ENCODE data around the gene PARP9. TPM values are rescaled to one million over a fixed set of nuclear protein-coding genes. Genes with fewer than 3 reads are reported as not detected.
"Not testable (repeated sequence)": the region's sequence is repeated elsewhere in the genome, so short reads cannot be mapped to it uniquely, and the experiment has no call there.

The PARP9 gene
- total RNA-seq, 1 donor from 2014 or later: 10.0 TPM

DNA sequence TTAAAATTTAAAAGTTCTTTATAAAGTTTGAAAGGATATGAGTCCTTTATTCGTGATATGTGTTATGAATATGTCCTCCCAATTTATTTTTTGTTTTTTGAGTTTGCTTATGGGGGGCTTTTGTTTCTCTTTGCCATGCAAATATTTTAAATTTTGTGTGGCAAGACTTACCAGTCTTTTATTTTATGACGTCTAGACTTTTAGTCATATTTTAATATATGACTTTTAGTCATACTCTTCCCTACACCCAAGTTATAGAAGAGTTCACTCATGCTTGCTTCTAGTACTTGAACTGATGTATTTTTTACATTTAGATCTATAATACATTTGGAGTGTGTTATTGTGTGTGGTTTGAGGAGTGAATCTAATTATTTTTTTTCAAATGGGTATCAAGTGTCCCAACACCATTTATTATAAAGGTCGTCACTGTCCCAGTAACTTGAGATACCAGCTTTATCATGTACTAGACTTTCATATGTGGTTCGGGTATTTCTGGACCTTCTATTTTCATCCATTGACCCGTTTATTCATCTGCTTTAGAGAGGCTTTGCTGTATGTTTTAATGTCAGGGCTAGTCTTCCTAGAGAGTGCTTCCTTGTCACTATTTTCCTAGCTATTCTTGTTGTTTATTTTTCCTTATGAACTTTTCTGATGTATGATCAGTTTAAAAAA, 14.1 kb upstream of the PARP9 start:
- intact Hi-C loops (cut with DNase I): no loop called here
- no peak for DNase-seq
- ATAC-seq (ENCODE audit: poor library complexity): no peak

DNA sequence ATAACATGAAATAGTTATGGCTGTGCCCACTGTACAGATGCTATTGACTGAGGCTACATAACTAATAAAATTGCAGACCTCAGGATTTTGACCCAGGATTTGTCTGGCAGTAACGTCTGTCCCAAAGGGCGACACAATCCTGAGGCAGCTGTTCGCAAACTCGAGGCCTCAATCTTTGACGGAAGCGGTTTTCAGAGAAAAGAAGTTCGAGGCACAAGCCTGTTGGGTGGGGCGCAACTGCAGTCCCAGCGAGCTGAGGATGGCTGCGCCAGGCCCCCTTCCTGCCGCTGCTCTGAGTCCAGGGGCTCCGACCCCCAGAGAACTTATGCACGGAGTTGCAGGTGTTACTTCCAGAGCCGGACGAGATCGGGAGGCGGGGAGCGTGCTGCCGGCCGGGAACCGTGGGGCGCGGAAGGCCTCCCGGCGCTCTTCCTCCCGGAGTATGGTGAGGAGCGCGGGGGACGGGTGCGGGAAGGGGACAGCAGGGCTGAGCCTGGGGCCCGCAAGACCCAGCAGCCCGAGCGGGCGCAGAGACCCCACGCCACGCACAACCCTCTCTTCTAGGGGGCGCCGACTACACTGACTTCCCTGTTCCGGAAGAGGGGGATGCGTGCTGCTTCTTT, 13.4 kb upstream of the PARP9 start, which contains the start of gene PARP15:
Gene PARP15, plus strand, starts transcription at position 242 of the 623 bp plus-strand sequence. Its CDS starts 18 bp downstream, at position 260.
- DNase-seq (peak; percentile 42), ATAC-seq (ENCODE audit: poor library complexity) (peak; percentile 82)
- intact Hi-C loops (cut with DNase I): no loop called here

DNA sequence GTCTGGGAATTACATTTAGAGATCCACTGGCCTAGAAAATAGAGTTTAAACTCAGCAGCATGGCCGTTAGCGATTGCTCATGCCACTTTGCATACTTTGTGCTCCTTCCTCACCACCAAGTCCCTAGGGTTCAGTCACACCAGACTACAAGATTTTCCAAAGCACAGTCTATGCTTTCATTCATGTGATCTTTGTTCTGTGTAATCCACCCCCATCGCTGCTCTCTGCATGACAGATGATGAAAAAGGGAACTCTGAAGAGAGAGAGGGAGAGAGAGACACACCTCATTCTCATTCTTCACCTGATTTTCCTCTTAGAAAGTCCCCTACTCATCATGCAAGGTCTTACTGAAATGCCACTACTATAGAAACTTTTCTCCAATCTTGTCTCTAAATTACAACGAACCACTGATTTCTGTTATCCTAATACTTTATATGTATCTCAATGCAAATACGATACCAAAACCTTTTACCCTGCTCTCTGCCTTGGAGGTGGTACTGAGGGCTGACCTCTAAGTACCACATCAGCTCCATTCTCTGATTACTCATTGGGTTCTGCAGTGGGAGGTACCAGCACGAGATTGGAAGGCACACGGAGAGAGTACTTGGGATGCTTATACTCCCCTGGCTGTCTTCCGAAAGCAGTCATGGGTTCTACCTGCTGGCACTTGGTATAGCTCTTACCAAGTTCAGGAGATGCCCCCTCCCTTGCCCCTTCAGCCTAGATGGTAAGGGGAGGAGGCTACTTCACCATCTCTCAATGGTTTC, 12.3 kb upstream of the PARP9 start:
- no peak for DNase-seq
- no peak for ATAC-seq (ENCODE audit: poor library complexity)
- intact Hi-C loops (cut with DNase I): no loop called here

DNA sequence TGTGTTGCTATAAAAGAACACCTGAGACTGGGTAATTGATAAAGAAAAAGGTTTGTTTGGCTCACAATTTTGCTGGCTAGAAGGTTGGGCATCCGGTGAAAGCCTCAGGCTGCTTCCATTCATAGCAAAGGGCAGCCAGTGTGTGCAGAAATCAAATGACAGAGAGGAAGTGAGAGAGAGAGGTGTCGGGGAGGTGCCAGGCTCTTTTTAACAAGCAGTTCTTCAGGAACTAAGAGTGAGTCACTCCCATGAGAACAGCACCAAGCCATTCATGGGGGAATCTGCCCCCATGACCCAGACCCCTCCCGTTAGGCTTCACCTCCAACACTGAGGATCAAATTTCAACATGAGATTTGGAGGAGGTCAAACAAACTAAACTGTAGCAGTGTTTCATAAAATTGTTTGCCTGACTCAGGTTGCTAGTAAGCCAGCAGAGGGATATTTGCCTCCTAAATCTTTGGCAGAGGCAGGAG, 8.9 kb upstream of the PARP9 start:
- intact Hi-C loops (cut with DNase I): no loop called here
- DNase-seq (no peak), ATAC-seq (ENCODE audit: poor library complexity) (no peak)

DNA sequence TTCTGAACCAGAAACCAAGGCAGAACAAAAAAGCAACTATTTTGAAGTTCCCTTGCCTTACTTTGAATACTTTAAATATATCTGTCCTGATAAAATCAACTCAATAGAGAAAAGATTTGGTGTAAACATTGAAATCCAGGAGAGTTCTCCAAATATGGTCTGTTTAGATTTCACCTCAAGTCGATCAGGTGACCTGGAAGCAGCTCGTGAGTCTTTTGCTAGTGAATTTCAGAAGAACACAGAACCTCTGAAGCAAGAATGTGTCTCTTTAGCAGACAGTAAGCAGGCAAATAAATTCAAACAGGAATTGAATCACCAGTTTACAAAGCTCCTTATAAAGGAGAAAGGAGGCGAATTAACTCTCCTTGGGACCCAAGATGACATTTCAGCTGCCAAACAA, 4.7 kb upstream of the PARP9 start:
- DNase-seq (no peak), ATAC-seq (ENCODE audit: poor library complexity) (no peak)
- intact Hi-C loops (cut with DNase I): no loop called here

DNA sequence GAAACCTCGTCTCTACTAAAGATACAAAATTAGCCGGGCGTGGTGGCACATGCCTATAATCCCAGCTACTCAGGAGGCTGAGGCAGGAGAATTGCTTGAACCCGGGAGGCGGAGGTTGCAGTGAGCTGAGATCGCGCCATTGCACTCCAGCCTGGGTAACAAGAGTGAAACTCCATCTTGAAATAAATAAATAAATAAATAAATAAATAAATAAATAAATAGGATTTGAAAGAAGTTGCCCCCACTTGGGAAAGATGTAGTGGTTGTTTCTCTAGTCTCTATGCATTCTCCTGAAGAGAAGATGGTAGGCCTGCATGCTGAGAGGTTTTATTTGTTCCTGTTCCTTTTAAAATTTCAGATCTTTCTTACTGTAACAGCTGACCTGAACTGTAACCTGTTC, 4.0 kb upstream of the PARP9 start:
- DNase-seq; intact Hi-C loops (cut with DNase I); ATAC-seq (ENCODE audit: poor library complexity): not testable (repeated sequence)

DNA sequence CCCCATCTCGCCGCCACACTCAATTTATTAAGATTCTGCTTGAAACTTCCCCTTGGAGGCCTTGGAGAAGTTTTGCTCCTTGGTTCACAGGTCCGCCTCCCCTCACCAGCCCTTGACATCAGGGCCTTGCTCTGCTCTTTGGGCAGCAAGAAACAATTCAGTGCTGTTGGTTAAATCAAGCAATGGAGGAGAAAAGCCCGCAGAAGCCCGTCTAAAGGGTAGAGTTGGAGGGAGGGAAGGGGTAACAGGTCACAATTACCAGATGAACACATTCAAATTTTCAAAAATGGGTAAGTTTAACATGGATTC, 429 bp downstream of the PARP9 start:
- intact Hi-C loops (cut with DNase I): loop anchor here (5.0 kb wide), 1 partner anchor 114 kb away; no protein-coding TSS in a partner anchor
- peak; percentile 34 for ATAC-seq (ENCODE audit: poor library complexity)
- DNase-seq: no peak

DNA sequence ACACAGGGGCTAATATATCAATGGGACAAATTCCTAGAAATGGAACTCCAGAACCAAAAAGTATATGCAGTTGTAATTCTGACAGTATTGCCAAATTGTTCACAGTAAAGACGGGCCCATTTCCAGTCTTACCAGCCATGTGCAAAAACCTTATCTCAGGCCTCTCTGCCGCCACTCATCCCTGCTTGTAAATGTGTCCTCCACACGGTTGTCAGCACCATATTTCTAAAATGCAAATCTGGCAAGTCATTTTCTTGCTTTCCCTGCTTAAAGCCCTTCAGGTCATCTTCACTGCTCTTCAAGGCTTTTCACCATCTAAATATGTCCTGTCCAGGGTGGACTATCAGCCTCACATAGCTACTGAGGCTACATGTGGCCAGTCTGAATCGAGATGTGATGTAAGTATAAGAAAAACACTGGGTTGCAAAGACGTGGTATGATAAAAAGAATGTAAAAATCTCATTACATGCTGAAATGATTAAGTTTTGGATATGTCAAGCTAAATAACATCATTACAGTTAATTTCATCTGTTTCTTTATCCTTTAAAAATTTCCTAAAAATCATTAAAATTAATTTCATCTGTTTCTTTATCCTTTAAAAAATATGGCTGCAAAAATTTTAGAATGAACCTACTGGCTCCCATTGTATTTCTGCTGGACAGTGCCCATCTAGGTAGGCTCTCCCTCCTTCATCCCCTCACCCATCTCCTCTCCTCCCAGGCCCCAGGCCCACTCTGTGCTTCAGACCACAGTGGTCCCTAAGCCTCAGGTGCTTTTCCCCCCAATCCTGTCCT, 980 bp downstream of the PARP9 start:
- intact Hi-C loops (cut with DNase I): loop anchor here (5.0 kb wide), 1 partner anchor 114 kb away; no protein-coding TSS in a partner anchor
- DNase-seq: no peak
- no peak for ATAC-seq (ENCODE audit: poor library complexity)

DNA sequence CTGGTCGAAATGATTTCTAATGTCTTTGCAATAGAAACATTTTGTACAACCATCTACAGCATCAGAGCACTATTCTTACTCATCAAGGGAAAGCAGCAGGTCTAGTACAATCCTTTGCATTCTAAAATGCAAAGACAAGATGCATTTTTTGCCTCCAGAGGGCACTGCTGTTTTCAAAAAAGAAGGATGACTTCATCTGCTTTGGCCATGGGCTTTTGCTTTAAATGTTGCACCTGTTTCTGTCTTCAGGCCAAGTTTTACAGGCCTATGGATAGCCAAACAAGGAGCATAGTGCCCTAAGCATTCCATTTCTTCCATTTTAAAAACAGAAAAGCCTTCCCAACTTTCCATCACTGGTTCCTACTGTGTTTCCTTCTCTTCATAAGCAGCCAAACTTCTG, 3.4 kb downstream of the PARP9 start:
- ATAC-seq (ENCODE audit: poor library complexity) (no peak), DNase-seq (no peak)
- intact Hi-C loops (cut with DNase I): loop anchor here (5.0 kb wide), 1 partner anchor 117 kb away; no protein-coding TSS in a partner anchor

DNA sequence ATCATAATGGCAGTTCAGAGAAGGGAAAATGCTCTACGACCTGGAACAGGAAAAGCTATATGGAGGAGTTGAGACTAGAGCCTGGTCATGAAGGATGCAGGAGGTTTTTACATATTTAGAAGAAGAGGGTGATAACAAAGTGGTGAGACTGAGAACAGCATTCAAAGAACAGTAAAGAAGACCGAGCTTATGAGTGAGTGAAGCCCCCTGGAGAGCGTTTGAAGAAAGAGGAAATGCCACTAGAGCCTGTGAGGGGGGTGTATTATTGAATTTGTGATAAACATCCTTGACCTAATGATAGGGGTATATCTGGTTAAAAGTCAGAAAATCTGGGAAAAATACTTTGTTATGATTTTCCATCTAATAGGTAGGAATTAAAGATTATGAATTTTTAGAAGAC, 4.2 kb downstream of the PARP9 start:
- DNase-seq (no peak), ATAC-seq (ENCODE audit: poor library complexity) (no peak)
- intact Hi-C loops (cut with DNase I): loop anchor here (5.0 kb wide), 1 partner anchor 117 kb away; no protein-coding TSS in a partner anchor

DNA sequence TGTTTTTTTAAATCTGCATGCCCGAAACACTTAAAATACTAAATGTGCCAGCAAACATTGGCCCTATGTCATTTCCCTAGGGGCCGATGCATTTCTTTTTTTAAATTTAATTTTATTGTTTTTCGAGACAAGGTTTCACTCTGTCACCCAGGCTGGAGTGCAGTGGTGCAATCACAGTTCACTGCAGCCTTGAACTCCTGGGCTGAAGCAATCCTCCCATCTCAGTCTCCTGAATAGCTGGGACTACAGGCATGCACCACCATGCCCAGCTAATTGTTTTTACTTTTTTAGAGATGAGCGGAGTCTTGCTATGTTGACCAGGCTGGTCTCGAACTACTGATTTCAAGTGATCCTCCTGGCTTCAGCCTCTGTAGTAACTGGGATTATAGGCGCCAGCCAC, 5.5 kb downstream of the PARP9 start:
- no peak for ATAC-seq (ENCODE audit: poor library complexity)
- DNase-seq: no peak
- intact Hi-C loops (cut with DNase I): no loop called here

DNA sequence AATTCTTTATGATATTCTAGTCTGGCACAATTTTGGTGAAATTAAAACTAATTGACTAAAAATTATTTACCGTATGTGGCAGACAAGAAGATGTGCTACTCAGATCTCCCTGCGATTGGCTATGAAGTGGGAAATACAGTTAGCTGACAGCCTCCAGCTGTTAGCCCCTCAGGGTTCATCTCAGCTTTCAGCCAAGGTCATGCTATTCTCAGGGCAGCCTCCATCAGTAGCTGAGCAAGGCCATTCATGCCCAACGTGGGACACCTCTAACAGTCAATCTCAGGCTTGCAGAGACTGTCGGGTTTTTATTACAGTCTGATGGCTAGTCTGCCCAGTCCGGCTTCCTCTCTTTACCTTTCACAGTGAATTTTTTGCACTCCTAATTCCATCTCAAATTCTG, 6.7 kb downstream of the PARP9 start:
- no peak for ATAC-seq (ENCODE audit: poor library complexity)
- intact Hi-C loops (cut with DNase I): no loop called here
- DNase-seq: no peak

DNA sequence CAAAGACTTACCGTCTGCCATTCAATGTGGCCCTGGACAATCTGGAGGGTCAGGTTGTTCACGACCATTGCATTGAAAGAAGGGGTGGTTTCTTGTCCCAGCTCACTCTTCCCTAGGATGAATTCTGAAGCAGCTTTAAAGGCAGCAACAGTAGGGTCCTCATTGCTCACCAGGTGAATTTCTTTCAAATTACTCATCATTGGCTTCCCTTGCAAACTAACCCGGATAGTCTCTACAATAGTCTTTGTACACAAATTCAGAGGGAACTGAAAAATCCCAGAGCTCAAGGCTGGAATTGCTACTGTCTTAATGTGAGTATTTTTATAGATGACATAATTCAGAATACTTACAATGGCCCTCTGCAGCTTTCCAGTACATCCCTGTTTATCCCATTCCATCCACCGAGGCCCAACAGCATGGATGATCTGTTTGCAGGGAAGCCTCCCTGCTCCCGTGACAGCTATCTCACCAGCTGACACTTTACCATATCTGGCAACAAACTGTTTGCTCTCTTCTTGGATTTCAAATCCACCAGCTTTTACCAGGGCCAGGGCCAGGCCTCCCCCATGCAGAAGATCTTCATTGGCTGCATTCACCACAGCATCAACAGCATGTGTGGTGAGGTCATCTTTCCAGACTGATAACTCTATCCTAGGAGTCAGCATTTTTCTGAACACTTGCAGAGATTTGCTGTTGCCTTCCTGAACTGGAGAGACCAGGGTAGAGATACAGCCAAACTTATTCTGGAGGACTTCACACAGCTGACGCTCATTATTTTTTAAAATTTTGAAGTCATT, 8.6 kb downstream of the PARP9 start:
- intact Hi-C loops (cut with DNase I): no loop called here
- peak; percentile 53 for ATAC-seq (ENCODE audit: poor library complexity)
- DNase-seq: no peak

DNA sequence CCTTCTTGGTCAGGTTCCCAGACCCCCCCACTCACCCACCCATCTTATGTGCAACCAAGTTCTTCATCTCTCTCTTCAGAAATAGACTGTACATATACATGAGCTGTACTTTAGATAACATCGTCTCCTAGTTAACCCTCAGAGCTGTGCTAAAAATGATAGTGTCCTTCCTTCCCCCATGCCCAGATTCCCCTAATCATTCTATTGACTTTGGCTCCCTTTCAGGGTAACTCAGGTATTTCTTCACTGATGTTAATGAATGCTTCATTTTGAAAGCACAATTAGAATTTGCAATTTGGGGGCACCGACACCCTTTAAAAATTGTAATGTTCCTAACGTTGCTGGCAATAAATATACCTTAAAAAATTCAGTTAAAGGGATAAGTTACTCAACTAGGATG, 10.9 kb downstream of the PARP9 start:
- intact Hi-C loops (cut with DNase I): no loop called here
- ATAC-seq (ENCODE audit: poor library complexity) (no peak), DNase-seq (no peak)

DNA sequence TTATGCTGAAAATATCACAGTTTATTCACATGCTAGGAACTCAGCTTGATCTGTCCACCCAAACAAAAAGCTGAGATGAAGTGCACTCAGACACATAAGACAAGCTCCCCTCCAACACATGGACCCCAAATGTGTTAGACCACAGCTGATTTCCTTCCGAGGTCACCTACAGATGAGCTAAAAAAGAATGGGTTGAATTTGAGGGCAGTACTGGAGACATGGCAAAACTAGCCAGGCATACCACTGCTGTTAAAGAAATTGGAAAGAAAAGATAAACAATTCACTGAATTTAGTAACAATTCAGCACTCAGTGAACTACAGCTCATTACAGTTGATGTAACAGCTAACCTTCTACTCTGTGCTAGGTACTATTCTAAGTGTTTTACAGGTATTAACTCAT, 15.5 kb downstream of the PARP9 start:
- intact Hi-C loops (cut with DNase I): no loop called here
- ATAC-seq (ENCODE audit: poor library complexity) (no peak), DNase-seq (no peak)

DNA sequence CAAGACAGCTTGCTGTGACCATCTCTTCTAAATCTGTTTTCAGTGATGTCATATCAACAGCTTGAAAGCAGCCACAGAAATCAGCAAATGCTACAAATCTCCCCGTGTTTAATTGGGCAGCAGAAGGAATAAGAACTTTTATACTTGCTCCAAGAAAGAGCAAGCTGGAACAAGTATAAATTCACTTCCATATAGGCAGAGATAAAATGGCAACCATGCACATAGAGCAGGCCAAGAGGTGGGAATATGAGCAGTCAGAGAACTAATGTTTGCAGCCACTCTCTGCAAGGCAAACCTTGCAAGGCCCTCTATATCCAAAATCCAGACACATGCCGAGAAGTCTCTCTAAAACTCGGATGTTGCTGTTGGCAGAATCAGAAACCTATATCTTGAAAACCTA, 16.0 kb downstream of the PARP9 start:
- intact Hi-C loops (cut with DNase I): no loop called here
- DNase-seq (no peak), ATAC-seq (ENCODE audit: poor library complexity) (no peak)

DNA sequence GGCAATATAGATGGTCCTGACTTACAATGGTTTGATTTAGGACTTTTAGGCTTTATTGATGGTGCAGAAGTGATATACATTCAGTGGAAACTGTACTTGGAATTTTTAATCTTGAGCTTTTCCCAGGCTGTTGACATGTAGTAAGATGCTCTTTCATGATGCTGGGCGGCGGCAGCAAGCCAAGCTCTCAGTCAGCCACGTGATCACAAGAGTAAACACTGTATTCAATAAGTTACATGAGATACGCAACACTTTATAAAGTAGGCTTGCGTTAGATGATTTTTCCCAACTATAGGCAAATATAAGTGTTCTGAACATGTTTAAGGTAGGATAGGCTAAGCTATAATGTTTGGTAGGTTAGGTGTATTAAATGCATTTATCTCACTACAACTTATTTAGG, 17.9 kb downstream of the PARP9 start:
- no peak for DNase-seq
- intact Hi-C loops (cut with DNase I): no loop called here
- no peak for ATAC-seq (ENCODE audit: poor library complexity)

DNA sequence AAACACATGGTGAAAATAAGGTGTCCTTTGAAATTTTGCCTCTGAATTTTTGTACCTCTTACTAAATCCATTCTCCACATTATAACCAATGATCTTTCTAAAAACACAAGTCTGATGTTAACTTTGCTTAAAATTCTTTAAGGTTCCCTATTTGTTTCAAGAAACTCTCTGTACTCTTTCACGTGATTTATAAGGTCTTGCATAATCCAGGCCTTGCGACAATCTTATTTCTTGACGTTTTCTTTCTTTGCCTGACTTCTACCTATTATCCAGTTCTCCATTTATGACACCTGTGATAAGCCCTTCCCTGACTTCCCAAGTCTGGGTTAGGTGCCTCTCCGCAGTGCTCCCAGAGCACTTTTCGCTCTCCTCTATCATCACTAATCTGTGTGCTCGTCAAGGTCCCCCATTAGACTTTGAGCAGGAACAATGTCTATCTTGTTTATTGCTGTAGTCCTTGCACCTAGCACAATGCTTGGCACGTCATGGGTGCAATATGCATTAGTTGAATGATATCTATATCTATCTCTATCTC, 25.1 kb downstream of the PARP9 start:
- intact Hi-C loops (cut with DNase I): no loop called here
- DNase-seq (no peak), ATAC-seq (ENCODE audit: poor library complexity) (no peak)
